Prostate gland (tissue), 2 donors: Measurements from ENCODE around the gene PFKFB3.

Experiments
- CTCF ChIP-seq, 4 experiments: fragments of 200-600 bp in 2 of 4; fragments of 450-650 bp in 2 of 4; sonication (generic) in 2 of 4; IDR thresholded peaks; 1 replicate in 3 of 4; 2 replicates in 1 of 4; pipeline ENCODE4 v1.5.1; 2016 to 2019; ENCODE audit warnings: antibody characterized with exemption in 4 of 4, mild to moderate bottlenecking in 2 of 4, moderate library complexity in 2 of 4
- POLR2A ChIP-seq: fragments of 450-650 bp; IDR thresholded peaks from one replicate; pipeline ENCODE4 v1.6.1; 2016; ENCODE audit warnings: antibody characterized with exemption, mild to moderate bottlenecking

- TF ChIP-seq POLR2A = no peak
- TF ChIP-seq CTCF (IDR thresholded peaks at IDR 0.05) = no peak
Measured at GRCh38 chr10:6179078-6179477, 23.7 kb upstream of the PFKFB3 start.
